Neural cell (in vitro differentiated cells): Measurements from ENCODE around the gene CNOT9. TPM values are rescaled to one million over a fixed set of nuclear protein-coding genes. Genes with fewer than 3 reads are reported as not detected.

Experiments
- H2AFZ ChIP-seq: fragments of 200-600, 300-800 bp; sonication (generic), shearing (Covaris generic); 2 replicates; pipeline ENCODE4 v1.6.0; 2014; ENCODE audit warnings: low read depth, mild to moderate bottlenecking, antibody characterized with exemption, low read length, moderate library complexity
- H3F3A ChIP-seq: fragments of 200-600 bp; shearing (Covaris generic); 2 replicates; pipeline ENCODE4 v1.6.1; 2016; ENCODE audit warnings: mild to moderate bottlenecking, moderate library complexity, mixed read lengths, antibody characterized with exemption, low read length; ENCODE audit not compliant: insufficient read depth, poor library complexity, severe bottlenecking
- H3K27ac ChIP-seq: fragments of 200-600, 300-800 bp; sonication (generic), shearing (Covaris generic); 2 replicates; pipeline ENCODE4 v1.5.1; 2014; ENCODE audit warnings: mild to moderate bottlenecking, low read length, moderate library complexity
- H3K27me3 ChIP-seq: fragments of 300-800, 200-600 bp; sonication (generic), shearing (Covaris generic); 2 replicates; pipeline ENCODE4 v1.6.0; 2014; ENCODE audit warnings: mild to moderate bottlenecking, low read depth, low read length, moderate library complexity; ENCODE audit not compliant: insufficient read depth
- H3K36me3 ChIP-seq: fragments of 300-800, 200-600 bp; sonication (generic), shearing (Covaris generic); 2 replicates; pipeline ENCODE4 v1.5.1; 2014; ENCODE audit warnings: mild to moderate bottlenecking, antibody characterized with exemption, low read length, moderate library complexity; ENCODE audit not compliant: insufficient read depth
- H3K4me2 ChIP-seq: fragments of 300-800, 200-600 bp; sonication (generic), shearing (Covaris generic); 2 replicates; pipeline ENCODE4 v1.6.0; 2014; ENCODE audit warnings: mild to moderate bottlenecking, low read length
- H3K4me3 ChIP-seq: fragments of 300-800, 200-600 bp; sonication (generic), shearing (Covaris generic); 2 replicates; pipeline ENCODE4 v1.5.1; 2014; ENCODE audit warnings: mild to moderate bottlenecking, low read length, moderate library complexity
- H3K79me2 ChIP-seq: fragments of 200-600 bp; shearing (Covaris generic); replicated peaks from 2 replicates; pipeline ENCODE4 v1.6.0; 2014; ENCODE audit warnings: mild to moderate bottlenecking, low read length, moderate library complexity; ENCODE audit not compliant: insufficient read depth
- H3K9ac ChIP-seq: fragments of 300-800, 200-600 bp; sonication (generic), shearing (Covaris generic); 2 replicates; pipeline ENCODE4 v1.6.1; 2016; ENCODE audit warnings: mild to moderate bottlenecking, low read length, mixed read lengths
- H3K9me2 ChIP-seq: fragments of 200-600 bp; shearing (Covaris generic); 2 replicates; pipeline ENCODE4 v1.6.1; 2016; ENCODE audit warnings: mild to moderate bottlenecking, low read length, mixed read lengths; ENCODE audit not compliant: insufficient read depth
- H3K9me3 ChIP-seq: fragments of 200-600, 300-800 bp; sonication (generic), shearing (Covaris generic); 2 replicates; pipeline ENCODE4 v1.6.1; 2016; ENCODE audit warnings: mild to moderate bottlenecking, mixed run types, low read length, moderate library complexity, mixed read lengths
- H4K20me1 ChIP-seq: fragments of 200-600 bp; shearing (Covaris generic); 2 replicates; pipeline ENCODE4 v1.6.1; 2016; ENCODE audit warnings: mild to moderate bottlenecking, mixed run types; ENCODE audit not compliant: insufficient read depth
- EP300 ChIP-seq: fragments of 450-650 bp; conservative IDR thresholded peaks from 2 replicates; pipeline ENCODE4 v1.6.1; 2014; ENCODE audit warnings: antibody characterized with exemption, mild to moderate bottlenecking, moderate library complexity; ENCODE audit not compliant: poor library complexity, severe bottlenecking
- EZH2 ChIP-seq: fragments of 200-600, 300-800 bp; shearing (Covaris generic), sonication (generic); IDR thresholded peaks from 2 replicates; pipeline ENCODE4 v1.6.1; 2014; ENCODE audit warnings: antibody characterized with exemption, low read length, borderline replicate concordance, mild to moderate bottlenecking; ENCODE audit not compliant: insufficient read depth, poor library complexity, severe bottlenecking
- MXI1 ChIP-seq: fragments of 450-650 bp; conservative IDR thresholded peaks from 2 replicates; pipeline ENCODE4 v1.6.1; 2014; ENCODE audit warnings: antibody characterized with exemption, mild to moderate bottlenecking; ENCODE audit not compliant: poor library complexity, severe bottlenecking
- POLR2AphosphoS5 ChIP-seq: IDR thresholded peaks from 2 replicates; pipeline ENCODE4 v1.6.1; 2012
- RAD21 ChIP-seq: fragments of 450-650 bp; conservative IDR thresholded peaks from 2 replicates; pipeline ENCODE4 v1.6.1; 2014; ENCODE audit warnings: antibody characterized with exemption, mild to moderate bottlenecking, moderate library complexity
- SMC3 ChIP-seq: fragments of 450-650 bp; conservative IDR thresholded peaks from 2 replicates; pipeline ENCODE4 v1.6.1; 2014; ENCODE audit warnings: antibody characterized with exemption, mild to moderate bottlenecking, moderate library complexity; ENCODE audit not compliant: poor library complexity
- TAF1 ChIP-seq: IDR thresholded peaks from 2 replicates; pipeline ENCODE4 v1.6.1; 2012; ENCODE audit warnings: low read depth
- polyA plus RNA-seq: library from polyadenylated mRNA; depleted of rRNA; stranded (reverse); fragments of >200 nt; gene quantifications from 2 replicates; pipeline ENCODE4 v1.2.3, GENCODE V29; 2014
- TF ChIP-seq, protein P1 (sequence below): fragments of 450-650 bp; IDR thresholded peaks from 2 replicates; pipeline ENCODE4 v1.5.1; 2014; ENCODE audit warnings: antibody characterized with exemption, mild to moderate bottlenecking, moderate library complexity; ENCODE audit not compliant: poor library complexity, severe bottlenecking
- TF ChIP-seq, protein P2 (sequence below): IDR thresholded peaks from 2 replicates; pipeline ENCODE4 v1.6.1; 2012; ENCODE audit warnings: borderline replicate concordance

Gene CNOT9
- polyA plus RNA-seq, 1 donor from 2014 or later, result 72.1 TPM

DNA sequence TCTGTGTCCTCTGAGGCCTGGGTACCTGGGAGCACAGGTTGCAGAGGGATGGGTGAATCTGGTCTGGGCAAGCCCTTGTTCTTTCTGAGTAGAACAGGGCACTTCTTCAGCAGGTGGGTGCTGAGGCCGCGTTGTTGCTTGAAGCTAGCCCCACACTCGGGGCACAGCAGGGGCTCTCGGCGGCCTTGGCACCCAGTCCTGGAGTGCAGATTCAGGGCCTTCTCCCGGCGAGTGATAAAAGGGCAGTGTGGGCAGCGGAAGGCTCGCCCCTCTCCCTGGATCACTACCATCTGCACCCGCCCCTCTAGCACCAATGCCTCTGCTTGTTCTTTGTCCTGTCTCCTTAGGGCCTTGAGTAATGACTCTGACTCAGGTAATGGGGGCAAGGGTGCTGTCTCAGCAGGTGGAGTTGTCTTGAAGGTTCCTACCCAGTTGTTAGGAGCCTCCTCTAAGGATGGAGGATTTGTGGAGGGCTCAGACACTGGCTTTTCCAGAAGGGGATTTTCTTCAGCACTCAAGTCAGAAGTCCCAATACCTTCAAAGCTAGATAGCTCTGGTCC, 75.2 kb downstream of the CNOT9 start:
- H3K9me2 ChIP-seq, result no peaks in the 10 kb centered on the region
- no peak overlapping the region for H3K4me3 ChIP-seq
- H3K9ac ChIP-seq, result no peak overlapping the region
- H3K36me3 ChIP-seq, result peaks cover 18% of the 10 kb centered on the region
- no peaks in the 10 kb centered on the region for H3F3A ChIP-seq
- no peaks in the 10 kb centered on the region for H4K20me1 ChIP-seq
- no peaks in the 10 kb centered on the region for H3K79me2 ChIP-seq
- no peak overlapping the region for H3K4me2 ChIP-seq
- no peaks in the 10 kb centered on the region for H3K27me3 ChIP-seq
- TF ChIP-seq RAD21 (no peak), EZH2 (no peak), SMC3 (no peak), MXI1 (no peak)
- TF ChIP-seq, protein P1, sequence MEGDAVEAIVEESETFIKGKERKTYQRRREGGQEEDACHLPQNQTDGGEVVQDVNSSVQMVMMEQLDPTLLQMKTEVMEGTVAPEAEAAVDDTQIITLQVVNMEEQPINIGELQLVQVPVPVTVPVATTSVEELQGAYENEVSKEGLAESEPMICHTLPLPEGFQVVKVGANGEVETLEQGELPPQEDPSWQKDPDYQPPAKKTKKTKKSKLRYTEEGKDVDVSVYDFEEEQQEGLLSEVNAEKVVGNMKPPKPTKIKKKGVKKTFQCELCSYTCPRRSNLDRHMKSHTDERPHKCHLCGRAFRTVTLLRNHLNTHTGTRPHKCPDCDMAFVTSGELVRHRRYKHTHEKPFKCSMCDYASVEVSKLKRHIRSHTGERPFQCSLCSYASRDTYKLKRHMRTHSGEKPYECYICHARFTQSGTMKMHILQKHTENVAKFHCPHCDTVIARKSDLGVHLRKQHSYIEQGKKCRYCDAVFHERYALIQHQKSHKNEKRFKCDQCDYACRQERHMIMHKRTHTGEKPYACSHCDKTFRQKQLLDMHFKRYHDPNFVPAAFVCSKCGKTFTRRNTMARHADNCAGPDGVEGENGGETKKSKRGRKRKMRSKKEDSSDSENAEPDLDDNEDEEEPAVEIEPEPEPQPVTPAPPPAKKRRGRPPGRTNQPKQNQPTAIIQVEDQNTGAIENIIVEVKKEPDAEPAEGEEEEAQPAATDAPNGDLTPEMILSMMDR, result no peak
- TF ChIP-seq, protein P2, sequence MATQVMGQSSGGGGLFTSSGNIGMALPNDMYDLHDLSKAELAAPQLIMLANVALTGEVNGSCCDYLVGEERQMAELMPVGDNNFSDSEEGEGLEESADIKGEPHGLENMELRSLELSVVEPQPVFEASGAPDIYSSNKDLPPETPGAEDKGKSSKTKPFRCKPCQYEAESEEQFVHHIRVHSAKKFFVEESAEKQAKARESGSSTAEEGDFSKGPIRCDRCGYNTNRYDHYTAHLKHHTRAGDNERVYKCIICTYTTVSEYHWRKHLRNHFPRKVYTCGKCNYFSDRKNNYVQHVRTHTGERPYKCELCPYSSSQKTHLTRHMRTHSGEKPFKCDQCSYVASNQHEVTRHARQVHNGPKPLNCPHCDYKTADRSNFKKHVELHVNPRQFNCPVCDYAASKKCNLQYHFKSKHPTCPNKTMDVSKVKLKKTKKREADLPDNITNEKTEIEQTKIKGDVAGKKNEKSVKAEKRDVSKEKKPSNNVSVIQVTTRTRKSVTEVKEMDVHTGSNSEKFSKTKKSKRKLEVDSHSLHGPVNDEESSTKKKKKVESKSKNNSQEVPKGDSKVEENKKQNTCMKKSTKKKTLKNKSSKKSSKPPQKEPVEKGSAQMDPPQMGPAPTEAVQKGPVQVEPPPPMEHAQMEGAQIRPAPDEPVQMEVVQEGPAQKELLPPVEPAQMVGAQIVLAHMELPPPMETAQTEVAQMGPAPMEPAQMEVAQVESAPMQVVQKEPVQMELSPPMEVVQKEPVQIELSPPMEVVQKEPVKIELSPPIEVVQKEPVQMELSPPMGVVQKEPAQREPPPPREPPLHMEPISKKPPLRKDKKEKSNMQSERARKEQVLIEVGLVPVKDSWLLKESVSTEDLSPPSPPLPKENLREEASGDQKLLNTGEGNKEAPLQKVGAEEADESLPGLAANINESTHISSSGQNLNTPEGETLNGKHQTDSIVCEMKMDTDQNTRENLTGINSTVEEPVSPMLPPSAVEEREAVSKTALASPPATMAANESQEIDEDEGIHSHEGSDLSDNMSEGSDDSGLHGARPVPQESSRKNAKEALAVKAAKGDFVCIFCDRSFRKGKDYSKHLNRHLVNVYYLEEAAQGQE, result no peak
- H3K27ac ChIP-seq, result no peak overlapping the region
- no peaks in the 10 kb centered on the region for H3K9me3 ChIP-seq
- no peak overlapping the region for H2AFZ ChIP-seq

DNA sequence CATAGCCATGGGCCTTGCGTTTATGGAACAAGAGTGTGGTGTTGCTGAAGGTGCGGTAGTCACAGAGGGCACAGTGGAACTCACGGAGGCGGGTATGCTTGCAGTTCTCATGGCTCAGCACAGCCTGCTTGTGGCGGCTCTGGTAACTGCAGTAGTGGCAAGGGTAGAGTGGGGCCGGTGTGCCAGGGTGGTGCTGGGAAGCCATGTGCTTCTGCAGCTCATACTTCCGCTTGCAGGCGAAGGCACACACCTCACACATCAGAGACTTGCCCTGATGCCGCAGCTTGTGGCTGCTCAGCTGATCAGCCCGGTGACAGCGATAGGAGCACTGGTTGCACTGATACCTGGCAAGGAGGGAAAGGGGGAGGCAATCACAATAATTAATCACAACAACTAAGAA, 76.1 kb downstream of the CNOT9 start:
- Histone ChIP-seq H3K9me3 (no peaks in the 10 kb centered on the region), H3K9me2 (no peaks in the 10 kb centered on the region), H4K20me1 (no peaks in the 10 kb centered on the region), H3K27me3 (no peaks in the 10 kb centered on the region), H3K4me2 (no peak overlapping the region), H3F3A (no peaks in the 10 kb centered on the region), H3K79me2 (no peaks in the 10 kb centered on the region), H2AFZ (no peak overlapping the region), H3K27ac (no peak overlapping the region), H3K4me3 (no peak overlapping the region), H3K9ac (no peak overlapping the region), H3K36me3 (peaks cover 20% of the 10 kb centered on the region)
- no peak for TF ChIP-seq TAF1
- no peak for TF ChIP-seq POLR2AphosphoS5
- no peak for TF ChIP-seq MXI1
- no peak for TF ChIP-seq EZH2
- TF ChIP-seq, protein P1, result no peak
- no peak for TF ChIP-seq EP300
- TF ChIP-seq, protein P2, result no peak
